DMS 273 (cell line): ENCODE data around the gene KCNK1.
A peak's percentile ranks its signal among the peaks of the same experiment; 100 is the strongest.

ENCODE experiments used
- DNase-seq: peaks from one replicate; lab custom pipeline; 2025; ENCODE audit not compliant: unreplicated experiment; lab: John Stamatoyannopoulos, UW

Gene KCNK1

GRCh38 chr1:233695901-233696300, 82.0 kb downstream of the KCNK1 start:
- no peak for DNase-seq

- peak; percentile 48 for DNase-seq
Measured at GRCh38 chr1:233700338-233700737, 86.4 kb downstream of the KCNK1 start.

GRCh38 chr1:233704170-233704897, 90.4 kb downstream of the KCNK1 start:
- DNase-seq: peak; percentile 30

- DNase-seq: no peak
Measured at GRCh38 chr1:233704898-233705723, 91.2 kb downstream of the KCNK1 start.

- peak; percentile 54 for DNase-seq
Measured at GRCh38 chr1:233707153-233707879, 93.4 kb downstream of the KCNK1 start.

GRCh38 chr1:233707880-233708815, 94.2 kb downstream of the KCNK1 start:
- DNase-seq: no peak

GRCh38 chr1:233710031-233710430, 96.1 kb downstream of the KCNK1 start:
- DNase-seq: no peak

- DNase-seq: no peak
Measured at GRCh38 chr1:233710507-233710906, 96.6 kb downstream of the KCNK1 start.

GRCh38 chr1:233714631-233715217, 100.8 kb downstream of the KCNK1 start:
- DNase-seq: no peak

- DNase-seq: no peak
Measured at GRCh38 chr1:233718057-233718456, 104.2 kb downstream of the KCNK1 start.

GRCh38 chr1:233719655-233720341, 105.9 kb downstream of the KCNK1 start:
- DNase-seq: no peak

- peak; percentile 23 for DNase-seq
Measured at GRCh38 chr1:233721004-233721595, 107.2 kb downstream of the KCNK1 start.
